Urinary bladder (tissue), 4 donors: ENCODE data around the gene SEC16A. TPM values are rescaled to one million over a fixed set of nuclear protein-coding genes. Genes with fewer than 3 reads are reported as not detected.

ENCODE experiments used
- DNase-seq: peaks from one replicate; pipeline ENCODE4 v3.0.0-alpha.2; 2015; ENCODE audit errors: extremely low spot score
- H3K27ac ChIP-seq: one replicate; pipeline ENCODE4 v1.5.1; 2013; ENCODE audit warnings: low read depth, mild to moderate bottlenecking, moderate library complexity
- H3K36me3 ChIP-seq: one replicate; pipeline ENCODE4 v1.6.1; 2013; ENCODE audit warnings: mild to moderate bottlenecking, moderate library complexity; ENCODE audit not compliant: insufficient read depth
- H3K4me1 ChIP-seq: one replicate; pipeline ENCODE4 v1.6.1; 2013; ENCODE audit warnings: mild to moderate bottlenecking, moderate library complexity; ENCODE audit not compliant: insufficient read depth
- H3K4me3 ChIP-seq: one replicate; pipeline ENCODE4 v1.5.1; 2013; ENCODE audit warnings: low read depth, low read length
- WGBS: extraction: QIAGEN DNeasy Blood & Tissue Kit; methylation state at CpG from one replicate; pipeline ENCODE4 v1.1.7; 2013; 5-methylcytosine and 5-hydroxymethylcytosine counted together
- polyA plus RNA-seq: library from polyadenylated mRNA; stranded (reverse); fragments of 200-250 nt; gene quantifications from one replicate; pipeline ENCODE4 v1.2.3, GENCODE V29; 2013
- total RNA-seq: library from RNA; depleted of rRNA; stranded (reverse); fragments of >200 nt; gene quantifications from one replicate; pipeline ENCODE4 v1.2.3, GENCODE V29; 2014
- donor health status: healthy with polysubstance abuse.
- donor health status: healthy.

SEC16A gene
- total and polyA plus RNA-seq, 2 donors: 24.3 to 36.4 TPM

- Histone ChIP-seq H3K27ac (no peak overlapping the region), H3K36me3 (peaks cover 2% of the 10 kb centered on the region), H3K4me3 (no peak overlapping the region), H3K4me1 (no peaks in the 10 kb centered on the region)
- DNase-seq: no peak
- 68% methylated on average over 30 of the region's 30 CpGs for WGBS
These were observed 43.1 kb upstream of the SEC16A start for GRCh38 chr9:136525841-136526499.

GRCh38 chr9:136525207-136525606, 42.4 kb upstream of the SEC16A start:
- H3K4me3 ChIP-seq: no peak overlapping the region
- 85% methylated on average over 21 of the region's 21 CpGs for WGBS
- H3K27ac ChIP-seq: no peak overlapping the region
- no peaks in the 10 kb centered on the region for H3K4me1 ChIP-seq
- H3K36me3 ChIP-seq: peaks cover 2% of the 10 kb centered on the region
- DNase-seq: no peak

- Histone ChIP-seq H3K4me1 (no peaks in the 10 kb centered on the region), H3K27ac (no peak overlapping the region), H3K4me3 (no peak overlapping the region), H3K36me3 (peaks cover 2% of the 10 kb centered on the region)
- no peak for DNase-seq
- WGBS: 91% methylated on average over 59 of the region's 59 CpGs
These were observed 39.7 kb upstream of the SEC16A start for GRCh38 chr9:136522314-136523237.

DNA sequence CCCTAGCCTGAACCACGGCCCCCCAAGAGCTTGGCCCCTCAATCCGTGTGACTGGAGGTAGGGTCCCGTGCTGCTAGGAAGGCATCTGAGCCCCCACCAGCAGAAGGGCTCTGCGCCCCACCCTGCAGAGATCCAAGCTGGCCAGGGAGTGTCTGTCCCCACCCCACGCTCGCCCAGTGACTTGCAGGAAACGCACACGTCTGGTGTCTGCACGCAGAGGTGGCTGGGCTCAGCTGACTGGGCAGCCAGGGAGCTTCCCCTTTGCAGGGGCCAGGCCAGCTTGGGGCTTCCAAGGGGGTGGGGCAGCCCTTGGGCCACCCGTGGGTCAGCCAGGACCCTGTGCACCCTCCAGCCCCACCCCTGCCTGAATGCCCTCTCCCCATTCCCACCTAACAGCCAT, 38.7 kb upstream of the SEC16A start:
- H3K27ac ChIP-seq: no peak overlapping the region
- 76% methylated on average over 10 of the region's 10 CpGs for WGBS
- H3K4me3 ChIP-seq: no peak overlapping the region
- no peak for DNase-seq
- H3K36me3 ChIP-seq: peaks cover 3% of the 10 kb centered on the region
- H3K4me1 ChIP-seq: no peaks in the 10 kb centered on the region

- Histone ChIP-seq H3K4me3 (no peak overlapping the region), H3K27ac (no peak overlapping the region), H3K4me1 (no peaks in the 10 kb centered on the region), H3K36me3 (peaks cover 9% of the 10 kb centered on the region)
- DNase-seq: no peak
- 91% methylated on average over 20 of the region's 20 CpGs for WGBS
These were observed 37.3 kb upstream of the SEC16A start for GRCh38 chr9:136520053-136520540.

DNA sequence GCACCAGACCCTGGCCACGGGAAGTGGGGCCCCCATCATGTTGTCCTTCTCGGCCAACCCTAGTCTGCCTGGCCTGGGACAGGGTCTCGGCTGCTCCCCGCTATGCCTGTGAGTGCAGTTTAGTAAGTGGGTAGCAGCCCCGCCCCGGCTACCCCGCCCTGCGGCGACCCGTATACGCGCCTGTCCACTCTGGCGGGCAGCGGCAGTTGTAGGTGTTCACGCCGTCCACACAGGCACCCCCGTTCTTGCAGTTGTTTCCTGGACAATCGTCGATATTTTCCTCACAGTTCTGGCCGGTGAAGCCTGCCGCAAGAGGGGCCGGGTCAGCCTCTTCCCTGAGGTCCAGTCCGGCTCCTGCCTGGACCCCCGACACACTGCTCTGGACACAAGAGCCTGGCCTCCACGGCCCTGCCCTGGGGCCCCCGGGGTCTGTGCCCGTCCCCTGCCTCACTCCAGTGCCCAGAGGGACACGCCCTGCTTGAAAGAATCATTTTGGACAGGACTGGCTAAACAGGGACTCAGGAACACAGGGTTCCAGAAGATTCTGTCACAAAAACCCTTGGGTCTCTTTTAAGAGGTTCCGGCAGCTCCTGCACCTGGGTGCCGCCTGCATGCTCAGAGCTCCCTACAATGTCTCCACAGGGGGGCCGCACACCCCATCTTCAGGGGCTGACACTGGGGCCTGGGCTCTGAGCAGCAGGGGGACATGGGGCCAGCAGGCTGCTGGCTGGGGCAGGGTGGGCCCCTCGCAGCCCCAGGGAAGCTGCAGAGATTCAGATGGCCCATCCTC, 36.6 kb upstream of the SEC16A start:
- no peak for DNase-seq
- 89% methylated on average over 32 of the region's 32 CpGs for WGBS
- Histone ChIP-seq H3K4me3 (no peak overlapping the region), H3K36me3 (peaks cover 10% of the 10 kb centered on the region), H3K27ac (no peak overlapping the region), H3K4me1 (no peaks in the 10 kb centered on the region)

DNA sequence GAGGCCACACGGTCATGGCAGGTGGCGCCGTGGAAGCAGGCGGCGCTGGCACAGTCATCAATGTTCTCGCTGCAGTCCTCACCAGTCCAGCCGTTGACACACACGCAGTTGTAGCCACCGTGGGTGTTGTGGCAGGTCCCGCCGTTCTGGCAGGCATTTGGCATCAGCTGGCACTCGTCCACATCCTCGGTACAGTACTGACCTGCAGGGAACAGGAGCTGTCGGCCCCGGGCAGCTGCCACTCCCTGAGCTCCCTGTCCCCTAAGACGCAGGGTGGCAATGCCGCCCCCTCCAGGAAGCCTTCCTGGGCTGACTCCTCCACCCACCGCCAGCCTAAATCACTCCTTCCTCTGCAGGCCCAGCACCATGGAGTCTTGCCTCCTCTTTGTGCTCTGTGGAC, 35.8 kb upstream of the SEC16A start:
- Histone ChIP-seq H3K4me3 (no peak overlapping the region), H3K27ac (no peak overlapping the region), H3K36me3 (peaks cover 10% of the 10 kb centered on the region), H3K4me1 (no peaks in the 10 kb centered on the region)
- DNase-seq: no peak
- 93% methylated on average over 18 of the region's 18 CpGs for WGBS

GRCh38 chr9:136517950-136518349, 35.1 kb upstream of the SEC16A start:
- H3K4me1 ChIP-seq: no peaks in the 10 kb centered on the region
- no peak overlapping the region for H3K27ac ChIP-seq
- H3K36me3 ChIP-seq: peaks cover 10% of the 10 kb centered on the region
- DNase-seq: no peak
- H3K4me3 ChIP-seq: no peak overlapping the region
- WGBS: 90% methylated on average over 17 of the region's 17 CpGs

DNA sequence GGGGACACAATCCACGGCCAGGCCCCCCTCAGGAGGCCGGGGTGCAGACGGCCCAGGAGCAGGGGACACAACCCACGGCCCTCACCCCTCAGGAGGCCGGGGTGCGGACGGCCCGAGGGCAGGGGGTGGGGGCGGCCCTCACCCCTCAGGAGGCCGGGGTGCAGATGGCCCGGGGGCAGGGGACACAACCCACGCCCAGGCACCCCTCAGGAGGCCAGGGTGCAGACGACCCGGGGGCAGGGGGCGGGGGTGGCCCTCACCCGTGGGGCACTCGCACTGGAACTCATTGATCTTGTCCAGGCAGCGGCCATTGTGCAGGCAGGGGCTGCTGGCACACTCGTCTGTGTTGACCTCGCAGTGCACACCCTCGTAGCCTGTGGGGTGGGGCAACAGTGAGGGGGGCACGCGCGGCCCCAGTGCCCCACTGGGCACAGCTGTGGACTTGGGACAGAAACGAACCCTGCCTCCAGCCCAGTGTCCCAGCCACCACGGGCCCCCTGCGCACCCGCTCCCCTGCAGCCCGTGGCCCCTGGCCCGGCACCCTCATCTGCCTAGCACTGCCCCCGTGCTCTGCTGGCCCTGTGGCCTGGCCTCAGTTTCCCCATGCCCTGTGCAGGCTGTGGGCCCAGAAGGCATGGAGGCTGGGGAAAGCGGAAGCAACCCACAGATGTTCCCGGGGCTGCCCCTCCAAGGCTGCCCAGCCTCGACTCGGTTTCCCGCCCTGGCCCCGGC, 34.3 kb upstream of the SEC16A start:
- WGBS: 89% methylated on average over 37 of the region's 37 CpGs
- H3K36me3 ChIP-seq: peaks cover 11% of the 10 kb centered on the region
- no peak for DNase-seq
- no peaks in the 10 kb centered on the region for H3K4me1 ChIP-seq
- no peak overlapping the region for H3K4me3 ChIP-seq
- H3K27ac ChIP-seq: no peak overlapping the region

DNA sequence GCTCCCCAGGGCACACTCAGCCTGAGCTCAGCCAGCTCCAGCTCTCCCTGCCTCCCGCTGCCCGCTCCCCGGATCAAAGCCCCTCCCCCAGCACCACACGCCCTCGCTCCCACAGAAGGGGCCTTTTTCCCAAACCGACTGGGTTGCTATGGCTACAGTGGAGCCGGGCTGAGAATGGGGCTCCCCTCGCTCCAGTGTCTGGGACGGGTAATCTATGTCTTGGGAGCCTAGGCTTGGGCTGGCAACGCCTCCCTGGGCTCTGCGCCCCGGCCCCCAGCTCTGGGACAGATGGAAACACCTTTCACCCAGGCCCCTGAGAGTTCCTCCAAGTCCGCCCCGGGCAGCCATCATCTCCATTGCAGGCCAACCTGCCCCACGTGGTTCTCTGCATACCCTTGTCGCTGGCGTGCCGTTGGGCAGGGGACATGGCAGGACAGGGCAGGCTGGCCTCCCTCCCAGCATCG, 33.4 kb upstream of the SEC16A start:
- Histone ChIP-seq H3K27ac (no peak overlapping the region), H3K4me1 (no peaks in the 10 kb centered on the region), H3K36me3 (peaks cover 16% of the 10 kb centered on the region), H3K4me3 (no peak overlapping the region)
- DNase-seq: no peak
- WGBS: 78% methylated on average over 19 of the region's 19 CpGs

DNA sequence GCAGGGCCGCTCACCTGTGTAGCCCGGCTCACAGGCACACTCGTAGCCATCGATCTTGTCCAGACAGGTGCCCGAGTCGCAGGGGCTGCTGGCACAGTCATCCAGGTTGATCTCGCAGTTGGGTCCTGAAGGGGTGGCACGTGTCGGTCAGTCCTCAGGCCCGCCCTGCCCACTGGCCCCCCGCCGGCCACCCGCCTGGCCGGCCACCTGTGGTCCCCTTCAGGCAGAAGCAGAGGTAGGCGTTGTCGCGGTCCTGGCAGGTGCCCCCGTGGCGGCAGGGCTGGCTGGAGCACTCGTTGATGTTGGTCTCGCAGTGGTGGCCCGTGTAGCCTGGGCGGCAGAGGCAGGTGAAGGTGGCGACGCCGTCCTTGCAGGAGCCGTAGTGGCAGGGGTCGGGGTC, 32.4 kb upstream of the SEC16A start:
- Histone ChIP-seq H3K4me1 (no peaks in the 10 kb centered on the region), H3K36me3 (peaks cover 19% of the 10 kb centered on the region), H3K27ac (no peak overlapping the region), H3K4me3 (no peak overlapping the region)
- no peak for DNase-seq
- 95% methylated on average over 28 of the region's 28 CpGs for WGBS

DNA sequence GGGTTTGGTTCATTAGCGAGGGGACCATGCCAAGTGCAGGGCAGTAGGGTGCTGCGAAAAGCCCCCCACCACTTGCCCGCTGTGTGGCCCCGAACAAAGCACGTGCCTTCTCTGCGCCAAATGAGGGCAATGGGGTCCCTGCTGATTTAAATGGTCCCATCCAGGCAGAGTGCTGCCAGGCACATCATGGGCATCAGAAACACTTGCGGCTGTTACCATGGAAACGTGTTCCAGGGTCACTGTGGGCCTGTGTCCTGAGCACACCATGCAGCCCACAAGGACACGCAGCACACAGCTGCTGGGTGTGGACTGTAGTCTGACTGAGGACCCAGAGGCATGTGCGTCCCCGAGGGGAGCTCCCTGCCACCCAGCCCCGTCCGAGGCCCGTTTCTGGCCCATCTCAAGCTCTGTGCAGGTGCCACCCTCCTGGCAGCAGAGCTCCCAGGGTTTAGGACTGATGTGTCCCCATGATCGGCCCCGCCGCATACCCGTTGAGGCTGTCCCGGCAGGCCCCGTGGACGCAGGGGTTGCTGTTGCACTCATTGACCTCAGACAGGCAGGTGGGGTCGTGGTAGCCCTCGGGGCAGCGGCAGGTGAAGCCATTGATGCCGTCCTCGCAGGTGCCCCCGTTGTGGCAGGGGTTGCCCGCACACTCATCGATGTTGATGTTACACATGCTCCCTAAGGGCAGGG, 31.3 kb upstream of the SEC16A start:
- Histone ChIP-seq H3K27ac (no peak overlapping the region), H3K36me3 (peaks cover 21% of the 10 kb centered on the region), H3K4me1 (no peaks in the 10 kb centered on the region), H3K4me3 (no peak overlapping the region)
- WGBS: 93% methylated on average over 29 of the region's 29 CpGs
- no peak for DNase-seq
